ENCODE measurements around the gene CYP26B1.

The CYP26B1 gene

GRCh38 chr2:72128059-72128842 is 19.4 kb downstream of the CYP26B1 start:
- DNase-seq: no peak

GRCh38 chr2:72127401-72128058 is 20.1 kb downstream of the CYP26B1 start:
- no peak for DNase-seq

GRCh38 chr2:72126186-72127100 is 21.2 kb downstream of the CYP26B1 start:
- DNase-seq: no peak

DNA sequence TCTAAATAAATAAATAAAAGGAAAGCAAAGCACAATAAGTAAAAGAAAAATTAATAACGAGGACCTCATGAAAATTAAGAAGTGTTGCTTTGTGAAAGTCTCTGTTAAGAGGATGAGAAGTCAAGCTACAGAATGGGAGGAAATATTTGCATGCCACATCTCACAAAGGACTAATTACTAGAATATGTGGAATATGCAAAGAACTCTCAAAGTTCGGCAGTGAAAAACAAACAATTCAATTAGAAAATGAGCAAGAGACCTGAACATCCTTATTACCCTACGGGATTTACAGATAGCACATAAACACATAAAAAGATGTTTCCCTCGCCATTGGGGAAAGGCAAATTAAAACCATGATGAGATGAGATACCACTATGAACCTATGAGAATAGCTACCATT is 23.3 kb downstream of the CYP26B1 start:
- no peak for DNase-seq

GRCh38 chr2:72121153-72121552 is 26.5 kb downstream of the CYP26B1 start:
- no peak for DNase-seq

- DNase-seq: no peak
Observed at GRCh38 chr2:72118951-72119350, 28.7 kb downstream of the CYP26B1 start.

DNA sequence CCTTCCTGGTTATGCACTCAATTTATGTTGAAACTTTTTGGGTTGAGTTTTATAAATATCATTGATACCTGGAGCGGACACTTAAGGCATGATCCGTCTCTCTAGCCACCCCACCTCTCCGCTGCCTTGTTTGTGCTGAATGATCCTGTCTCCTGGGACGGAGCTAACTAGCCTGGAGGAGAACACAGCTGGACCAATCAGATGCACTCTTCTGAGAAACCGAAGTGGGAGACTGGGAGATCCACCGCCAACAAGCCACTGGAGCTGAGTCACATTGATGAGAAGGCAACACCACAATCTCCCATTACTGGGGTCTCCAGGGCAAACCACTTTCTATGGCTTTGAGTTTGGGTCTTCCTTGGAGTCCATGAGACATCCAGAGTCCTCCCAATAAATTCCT is 29.3 kb downstream of the CYP26B1 start:
- no peak for DNase-seq

DNA sequence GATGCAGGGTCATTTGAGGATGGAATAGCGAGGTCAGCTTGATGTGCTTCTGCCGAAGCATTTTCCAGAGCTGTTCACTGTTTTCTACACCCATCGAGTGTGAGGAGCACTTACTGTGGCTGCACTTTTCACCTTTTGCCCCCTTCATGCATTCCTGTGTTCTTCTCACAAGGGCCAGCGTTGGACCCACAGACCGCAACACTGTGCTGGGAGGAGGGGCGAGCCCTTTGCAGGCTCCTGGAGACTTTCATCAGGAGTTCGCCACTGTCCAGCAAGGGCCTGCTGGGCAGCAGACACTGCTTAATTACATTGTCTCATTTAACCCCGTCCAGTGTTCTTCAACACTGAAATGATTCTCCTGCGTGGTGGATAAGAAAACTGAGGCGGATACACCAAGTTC is 29.9 kb downstream of the CYP26B1 start:
- DNase-seq: no peak

- DNase-seq: no peak
Observed at GRCh38 chr2:72117029-72117428, 30.6 kb downstream of the CYP26B1 start.

DNA sequence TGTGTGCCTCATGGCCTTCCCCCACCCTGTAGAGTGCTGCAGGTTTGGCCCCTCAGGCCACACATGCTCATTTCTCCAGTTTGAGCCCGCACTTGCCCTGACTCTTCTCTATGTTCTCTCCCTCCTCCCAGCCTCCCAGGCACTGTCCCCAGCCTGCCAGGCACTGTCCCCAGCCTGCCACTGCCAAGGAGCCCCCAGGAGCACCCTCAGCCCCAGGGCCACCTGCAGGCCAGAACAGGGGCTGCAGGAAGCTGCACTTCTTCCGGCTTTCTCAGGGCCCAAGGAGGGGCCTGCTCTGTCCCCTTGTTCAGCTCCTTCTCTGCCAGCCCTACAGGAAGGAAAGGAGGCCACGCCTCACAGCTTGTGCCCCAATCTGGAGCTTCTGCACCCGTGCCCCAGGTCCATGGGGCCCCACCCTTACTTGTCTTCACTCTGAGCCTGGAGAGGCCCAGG is 31.6 kb downstream of the CYP26B1 start:
- DNase-seq: no peak

DNA sequence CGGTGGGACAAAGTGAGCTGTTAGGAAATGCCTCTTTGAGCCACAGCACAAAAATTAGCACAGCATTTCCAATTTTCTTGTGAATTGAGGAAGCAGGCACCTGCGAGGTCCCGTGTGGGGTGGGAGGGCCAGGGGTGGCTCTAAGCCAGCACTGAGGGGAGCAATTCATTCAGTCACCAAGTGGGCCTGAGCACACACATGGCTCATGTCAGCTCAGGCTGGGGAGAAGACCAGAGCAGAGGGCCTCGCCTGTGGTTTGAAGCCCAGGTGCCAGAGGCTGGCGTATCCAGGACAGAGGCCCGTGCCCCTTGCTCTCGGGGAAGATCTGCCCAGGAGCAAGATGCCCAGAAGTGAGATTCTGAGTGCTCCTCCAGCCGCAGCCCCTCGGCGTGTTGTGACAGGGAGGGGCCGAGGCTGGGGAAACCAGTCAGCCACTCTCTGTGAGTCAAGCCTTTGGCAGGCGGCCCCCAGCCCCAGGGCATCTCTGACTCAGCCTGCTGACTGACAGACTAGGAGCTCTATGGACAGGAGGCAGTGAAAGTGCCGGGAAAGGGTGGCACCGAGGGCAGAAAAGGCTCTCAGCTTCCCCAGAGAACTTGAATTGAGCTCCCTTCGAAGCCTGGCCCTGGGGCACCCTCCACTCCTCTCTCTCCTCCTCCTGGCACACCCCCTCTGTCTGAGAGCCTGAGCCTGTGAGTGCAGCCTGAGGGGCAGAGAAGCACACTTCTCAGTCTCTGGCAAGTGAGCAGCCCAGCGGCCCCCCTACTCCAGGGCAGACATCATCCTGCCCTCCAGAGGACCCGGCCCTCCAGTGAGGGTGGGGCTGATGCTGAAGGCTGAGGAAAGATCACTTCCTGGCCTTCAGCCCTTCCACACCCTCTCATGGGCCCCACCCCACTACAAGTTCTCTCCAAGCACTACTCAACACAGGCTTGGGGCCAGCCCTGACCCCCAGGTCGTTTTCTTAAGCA is 32.3 kb downstream of the CYP26B1 start:
- DNase-seq: no peak

DNA sequence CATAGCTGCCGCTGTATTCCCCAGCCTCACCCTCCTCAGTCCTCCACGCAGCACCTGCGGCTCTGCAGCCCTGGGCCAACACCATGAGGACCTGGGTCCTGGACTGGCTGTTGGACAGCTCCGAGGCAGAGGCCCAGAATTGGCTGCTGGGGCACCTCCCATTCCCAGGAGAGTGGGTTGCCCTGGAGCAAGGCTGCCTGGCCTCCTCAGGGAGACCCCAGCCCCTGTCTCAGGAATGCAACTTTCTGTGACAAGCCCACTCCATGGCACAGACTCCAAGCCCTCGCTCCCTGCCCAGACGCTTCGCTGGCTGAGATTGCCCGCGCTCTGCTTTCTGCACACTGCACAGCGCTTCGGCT is 33.0 kb downstream of the CYP26B1 start:
- no peak for DNase-seq

DNA sequence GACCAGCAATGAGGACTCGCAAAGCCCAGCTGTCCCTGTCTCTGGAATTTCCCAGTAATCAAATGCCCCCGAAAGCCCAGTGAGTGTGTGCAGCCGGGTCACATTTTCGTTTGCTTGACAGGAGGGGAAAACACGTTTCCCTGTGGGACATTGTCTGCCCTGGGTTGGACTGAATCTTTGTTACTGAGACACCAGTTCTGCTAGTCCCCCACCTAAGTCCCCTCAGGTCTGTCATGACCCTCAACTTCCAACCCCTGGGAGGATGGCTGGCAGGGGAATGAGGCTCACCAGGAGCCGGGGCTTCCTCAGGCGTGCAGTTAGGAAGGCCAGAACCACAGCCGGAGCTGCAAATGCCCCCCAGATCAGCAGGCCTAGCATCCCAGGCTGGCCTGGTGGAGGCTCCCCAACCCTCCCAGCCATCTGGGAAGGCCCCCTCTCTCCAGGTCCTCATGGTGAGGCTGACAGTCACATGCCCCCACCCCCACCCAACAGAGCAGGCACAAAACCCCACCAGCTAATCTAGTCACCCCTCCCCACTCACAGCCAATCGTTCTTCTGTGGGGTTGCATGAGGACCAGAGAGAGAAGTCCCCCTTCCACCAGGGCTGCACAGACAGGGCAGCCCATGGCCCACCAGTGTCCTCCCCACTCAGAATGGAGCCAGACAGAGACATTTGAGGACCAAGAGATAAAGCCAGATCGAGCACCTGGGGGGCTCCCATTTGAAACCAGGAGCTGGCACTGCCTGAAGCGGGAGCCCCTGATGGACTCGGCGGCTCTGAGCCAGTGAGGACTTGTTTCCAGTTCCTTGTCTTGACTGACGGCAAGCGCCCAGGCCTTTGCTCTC is 33.6 kb downstream of the CYP26B1 start:
- no peak for DNase-seq

DNA sequence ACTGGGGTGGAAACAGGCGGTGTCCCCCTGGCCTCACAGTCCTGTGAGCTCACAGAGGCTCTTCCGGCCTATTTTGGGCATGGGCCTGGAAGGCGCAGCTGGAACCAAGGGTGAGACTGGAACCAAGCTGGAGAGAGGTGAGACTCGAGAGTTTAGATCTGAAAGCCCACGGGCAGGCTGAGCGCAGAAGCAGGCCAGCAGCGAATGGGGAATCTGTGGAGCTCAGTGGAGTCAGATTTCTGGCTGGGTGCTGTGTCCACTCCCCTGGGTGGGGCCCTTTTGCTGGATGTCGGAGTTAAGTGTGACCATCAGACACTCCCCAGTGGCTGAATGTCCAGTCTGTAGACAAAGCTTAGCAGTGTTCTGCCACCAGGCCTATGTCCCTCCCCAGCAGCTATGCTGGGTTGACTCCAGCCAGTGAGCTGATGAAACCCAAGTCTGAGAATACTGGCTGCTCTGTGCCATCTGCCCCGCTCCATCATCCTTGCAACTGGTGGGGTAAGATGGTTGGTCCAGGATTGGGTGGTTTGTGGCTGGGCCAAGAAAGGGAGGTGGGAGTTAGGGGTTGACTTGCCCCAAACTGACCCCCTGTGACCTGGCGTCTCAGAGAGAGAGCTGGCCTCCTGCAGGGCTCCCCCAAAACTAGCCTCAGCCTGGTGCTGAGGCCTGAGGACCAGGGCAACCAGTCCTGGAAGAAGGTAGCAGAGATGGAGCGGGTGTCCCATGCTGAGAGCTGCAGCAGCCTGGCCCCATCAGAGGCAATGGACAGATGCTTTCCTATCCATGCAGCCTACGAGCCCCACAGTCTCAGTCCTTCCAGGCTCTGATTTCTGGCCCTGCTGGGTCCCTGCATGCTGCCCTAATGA is 34.4 kb downstream of the CYP26B1 start:
- no peak for DNase-seq

DNA sequence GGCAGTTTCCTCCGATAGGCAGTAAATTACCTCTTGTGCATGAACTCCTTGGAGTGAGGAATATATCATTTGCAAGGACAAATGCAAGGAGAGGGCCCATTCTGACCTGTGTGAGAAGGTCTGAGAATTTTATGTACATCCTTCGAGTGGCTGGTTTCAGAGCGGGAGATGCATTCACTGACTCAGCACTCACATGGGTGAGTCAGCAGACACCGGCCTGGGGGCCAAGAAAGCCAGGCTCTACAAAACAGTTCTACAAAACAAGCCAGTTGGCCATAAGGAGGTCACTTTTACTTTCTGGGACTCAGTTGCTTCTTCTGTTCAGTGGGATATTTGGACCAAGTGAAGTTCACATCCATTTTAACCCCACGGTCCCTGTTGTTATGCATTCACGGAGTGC is 35.3 kb downstream of the CYP26B1 start:
- DNase-seq: no peak

DNA sequence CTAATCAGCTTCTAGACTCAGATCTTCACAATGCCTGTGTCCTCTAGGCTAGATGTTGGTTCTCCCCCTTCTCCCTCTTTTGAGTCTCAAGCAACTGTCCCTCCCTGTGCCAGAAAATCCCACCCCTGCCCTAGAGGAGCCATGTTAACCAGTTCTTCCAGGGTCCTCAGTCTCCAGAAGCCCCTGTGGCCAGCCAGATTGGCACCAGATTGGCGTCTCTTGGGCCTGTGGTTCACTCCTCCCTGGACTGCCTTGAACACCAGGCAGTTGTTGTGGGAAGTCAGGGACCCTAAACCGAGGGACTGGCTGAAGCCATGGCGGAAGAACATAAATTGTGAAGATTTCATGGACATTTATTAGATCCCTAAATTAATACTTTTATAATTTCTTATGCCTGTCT is 36.6 kb downstream of the CYP26B1 start:
- DNase-seq: no peak

- no peak for DNase-seq
Observed at GRCh38 chr2:72109904-72110303, 37.8 kb downstream of the CYP26B1 start.

- DNase-seq: no peak
Observed at GRCh38 chr2:72109291-72109690, 38.4 kb downstream of the CYP26B1 start.

- DNase-seq: no peak
Observed at GRCh38 chr2:72108121-72108520, 39.5 kb downstream of the CYP26B1 start.

- no peak for DNase-seq
Observed at GRCh38 chr2:72106978-72107377, 40.7 kb downstream of the CYP26B1 start.
